H1 (cell line): Measurements from ENCODE around the gene BRMS1. TPM values are rescaled to one million over a fixed set of nuclear protein-coding genes. Genes with fewer than 3 reads are reported as not detected.

Source experiments
- CTCF ChIA-PET: fragments of 300-600 bp; sonication (Branson Sonifier 250); formaldehyde crosslinking; loops from one replicate; lab custom pipeline; 2021; ENCODE audit not compliant: partially characterized antibody; lab: Charles Lee
- POLR2A ChIA-PET: fragments of 300-600 bp; sonication (Branson Sonifier 250); formaldehyde crosslinking; loops from one replicate; lab custom pipeline; 2021; ENCODE audit warnings: inconsistent platforms; ENCODE audit not compliant: partially characterized antibody; lab: Charles Lee
- DNase-seq, 2 experiments: peaks; one replicate each; pipeline versions ENCODE4 v3.0.0 to v3.0.0-alpha.2; 2010 to 2022; ENCODE audit warnings: low spot score in 2 of 2, low read depth in 1 of 2, mixed read lengths in 1 of 2
- FAIRE-seq: peaks from 2 replicates; lab custom pipeline; 2011; peaks lifted over from hg19 to GRCh38; lab: Jason Lieb, UNC
- H2AFZ ChIP-seq: 2 replicates; pipeline ENCODE4 v1.8.1; 2012; ENCODE audit warnings: low read length, inconsistent platforms
- H2AK5ac ChIP-seq: 2 replicates; pipeline ENCODE4 v1.6.1; 2013; ENCODE audit warnings: low read depth, low read length
- H2BK120ac ChIP-seq: replicated peaks from 2 replicates; pipeline ENCODE3; 2013; ENCODE audit warnings: low read depth, low read length, inconsistent platforms
- H2BK12ac ChIP-seq: 2 replicates; pipeline ENCODE4 v1.6.1; 2013; ENCODE audit warnings: low read depth, low read length
- H2BK15ac ChIP-seq: 2 replicates; pipeline ENCODE4 v1.6.1; 2013; ENCODE audit warnings: low read length
- H2BK20ac ChIP-seq: 2 replicates; pipeline ENCODE4 v1.6.1; 2013; ENCODE audit warnings: low read length
- H2BK5ac ChIP-seq: 2 replicates; pipeline ENCODE4 v1.6.1; 2013; ENCODE audit warnings: low read depth, low read length
- H3K14ac ChIP-seq: 2 replicates; pipeline ENCODE4 v1.6.1; 2013; ENCODE audit warnings: inconsistent platforms; ENCODE audit not compliant: insufficient read length
- H3K18ac ChIP-seq: 2 replicates; pipeline ENCODE4 v1.6.1; 2013; ENCODE audit warnings: low read length; ENCODE audit errors: extremely low read depth
- H3K23ac ChIP-seq: 2 replicates; pipeline ENCODE4 v1.6.1; 2013; ENCODE audit warnings: inconsistent platforms; ENCODE audit not compliant: insufficient read length
- H3K23me2 ChIP-seq: 2 replicates; pipeline ENCODE4 v1.6.1; 2013; ENCODE audit warnings: low read depth, low read length
- H3K27ac ChIP-seq: 2 replicates; pipeline ENCODE4 v1.6.1; 2011; ENCODE audit warnings: low read depth, low read length, inconsistent platforms
- H3K27me3 ChIP-seq, 4 experiments: replicated peaks in 1 of 4; 1 replicate in 1 of 4; 2 replicates in 3 of 4; pipeline versions ENCODE4 v1.6.1 to v1.8.1; 2011 to 2013; ENCODE audit warnings: low read length in 3 of 4, mild to moderate bottlenecking in 3 of 4, inconsistent platforms in 2 of 4, mixed read lengths in 2 of 4, moderate library complexity in 1 of 4; ENCODE audit not compliant: control insufficient read depth in 3 of 4, insufficient read depth in 3 of 4; ENCODE audit errors: extremely low read depth in 1 of 4
- H3K36me3 ChIP-seq, 4 experiments: 2 replicates each; pipeline versions ENCODE4 v1.6.1 to v1.8.1; 2011 to 2013; ENCODE audit warnings: mild to moderate bottlenecking in 4 of 4, low read length in 3 of 4, moderate library complexity in 2 of 4, control low read depth in 1 of 4, inconsistent platforms in 1 of 4; ENCODE audit not compliant: insufficient read depth in 4 of 4, control insufficient read depth in 2 of 4
- H3K4ac ChIP-seq: replicated peaks from 2 replicates; pipeline ENCODE3; 2013; ENCODE audit warnings: low read length, low read depth, mixed read lengths, inconsistent platforms; ENCODE audit not compliant: insufficient read length
- H3K4me1 ChIP-seq, 4 experiments: replicated peaks in 1 of 4; 1 replicate in 1 of 4; 2 replicates in 3 of 4; pipeline versions ENCODE4 v1.6.1 to v1.8.1; 2011 to 2013; ENCODE audit warnings: low read length in 3 of 4, inconsistent platforms in 2 of 4, mixed read lengths in 1 of 4; ENCODE audit not compliant: insufficient read depth in 4 of 4, control insufficient read depth in 3 of 4
- H3K4me2 ChIP-seq, 2 experiments: 2 replicates each; pipeline versions ENCODE4 v1.6.1 to v1.8.1; 2011 to 2013; ENCODE audit warnings: low read depth in 2 of 2, low read length in 2 of 2, control low read depth in 1 of 2, inconsistent platforms in 1 of 2, mild to moderate bottlenecking in 1 of 2; ENCODE audit not compliant: insufficient read depth in 1 of 2
- H3K4me3 ChIP-seq, 4 experiments: fragments of 200-600, 300-600 bp in 1 of 4; sonication (generic), shearing (Covaris generic), sonication (Bioruptor Twin) in 1 of 4; 2 replicates each; pipeline versions ENCODE4 v1.5.1 to v1.8.1; 2011 to 2016; ENCODE audit warnings: low read length in 4 of 4, low read depth in 3 of 4, control low read depth in 2 of 4, inconsistent platforms in 2 of 4, mild to moderate bottlenecking in 2 of 4, mixed read lengths in 1 of 4, moderate library complexity in 1 of 4; ENCODE audit not compliant: insufficient read depth in 2 of 4; ENCODE audit errors: extremely low read depth in 1 of 4
- H3K56ac ChIP-seq: replicated peaks from 2 replicates; pipeline ENCODE3; 2013; ENCODE audit warnings: low read depth, mild to moderate bottlenecking, mixed read lengths, low read length, inconsistent platforms; ENCODE audit not compliant: insufficient read length
- H3K79me1 ChIP-seq: 2 replicates; pipeline ENCODE4 v1.6.1; 2013; ENCODE audit warnings: low read depth, low read length, control low read depth
- H3K79me2 ChIP-seq, 2 experiments: 2 replicates each; pipeline versions ENCODE4 v1.6.1 to v1.8.1; 2012 to 2013; ENCODE audit warnings: low read length in 2 of 2, mild to moderate bottlenecking in 2 of 2, inconsistent platforms in 1 of 2; ENCODE audit not compliant: insufficient read depth in 2 of 2, control insufficient read depth in 1 of 2
- H3K9ac ChIP-seq, 4 experiments: replicated peaks in 1 of 4; 1 replicate in 1 of 4; 2 replicates in 3 of 4; pipeline versions ENCODE4 v1.6.1 to v1.8.1; 2011 to 2013; ENCODE audit warnings: low read depth in 3 of 4, low read length in 3 of 4, control low read depth in 2 of 4, mild to moderate bottlenecking in 2 of 4, moderate library complexity in 2 of 4, inconsistent platforms in 1 of 4; ENCODE audit errors: extremely low read depth in 1 of 4
- H3K9me3 ChIP-seq, 2 experiments: 2 replicates each; pipeline versions ENCODE4 v1.6.1 to v1.8.1; 2012 to 2013; ENCODE audit warnings: mild to moderate bottlenecking in 2 of 2, moderate library complexity in 2 of 2, control low read depth in 1 of 2, inconsistent platforms in 1 of 2, low read depth in 1 of 2, low read length in 1 of 2, mixed read lengths in 1 of 2; ENCODE audit not compliant: insufficient read depth in 2 of 2
- H4K20me1 ChIP-seq, 2 experiments: replicated peaks in 1 of 2; 2 replicates each; pipeline versions ENCODE3 to v1.8.1; 2011 to 2013; ENCODE audit warnings: inconsistent platforms in 2 of 2, low read length in 2 of 2, mild to moderate bottlenecking in 1 of 2; ENCODE audit not compliant: insufficient read depth in 2 of 2, control insufficient read depth in 1 of 2
- H4K5ac ChIP-seq: 2 replicates; pipeline ENCODE4 v1.6.1; 2013; ENCODE audit warnings: low read length, low read depth, mixed read lengths, inconsistent platforms; ENCODE audit not compliant: insufficient read length
- H4K8ac ChIP-seq: 2 replicates; pipeline ENCODE4 v1.8.0; 2013; ENCODE audit warnings: mild to moderate bottlenecking, moderate library complexity, low read length, inconsistent platforms; ENCODE audit not compliant: insufficient read depth; ENCODE audit errors: extremely low read depth
- H4K91ac ChIP-seq: replicated peaks from 2 replicates; pipeline ENCODE3; 2013; ENCODE audit warnings: low read length, mixed read lengths, inconsistent platforms; ENCODE audit not compliant: insufficient read length
- CHD1 ChIP-seq: IDR thresholded peaks from 2 replicates; pipeline ENCODE4 v1.6.1; 2012; ENCODE audit warnings: low read depth, low read length, improper control_type of control experiment
- CREB1 ChIP-seq: IDR thresholded peaks from 2 replicates; pipeline ENCODE4 v1.6.1; 2012; ENCODE audit warnings: inconsistent platforms
- E2F6 ChIP-seq: IDR thresholded peaks from 2 replicates; pipeline ENCODE4 v1.6.1; 2012; ENCODE audit warnings: inconsistent platforms
- GABPA ChIP-seq: IDR thresholded peaks from 2 replicates; pipeline ENCODE4 v1.6.1; 2011; ENCODE audit warnings: mild to moderate bottlenecking, low read length, moderate library complexity, borderline replicate concordance; ENCODE audit not compliant: insufficient read depth
- HDAC6 ChIP-seq: IDR thresholded peaks from one replicate; pipeline ENCODE4 v1.7.1; 2012; ENCODE audit warnings: low read depth, mild to moderate bottlenecking, inconsistent platforms, low read length, moderate library complexity
- JUN ChIP-seq: IDR thresholded peaks from 2 replicates; pipeline ENCODE4 v1.6.1; 2011; ENCODE audit warnings: low read depth, mild to moderate bottlenecking, improper control_type of control experiment, low read length
- MAX ChIP-seq: IDR thresholded peaks from 2 replicates; pipeline ENCODE4 v1.6.1; 2012; ENCODE audit warnings: inconsistent platforms
- NRF1 ChIP-seq: IDR thresholded peaks from 2 replicates; pipeline ENCODE4 v1.6.1; 2011; ENCODE audit warnings: mild to moderate bottlenecking, low read depth, low read length, improper control_type of control experiment
- POLR2AphosphoS5 ChIP-seq: IDR thresholded peaks from 2 replicates; pipeline ENCODE4 v1.6.1; 2011; ENCODE audit warnings: low read depth, low read length
- RAD21 ChIP-seq, 2 experiments: IDR thresholded peaks in 1 of 2; conservative IDR thresholded peaks in 1 of 2; 2 replicates each; pipeline ENCODE4 v1.6.1; 2011; ENCODE audit warnings: low read depth in 2 of 2, low read length in 2 of 2, improper control_type of control experiment in 1 of 2, inconsistent platforms in 1 of 2, mild to moderate bottlenecking in 1 of 2, moderate library complexity in 1 of 2
- RBBP5 ChIP-seq: IDR thresholded peaks from 2 replicates; pipeline ENCODE4 v1.7.1; 2012; ENCODE audit warnings: low read depth, mild to moderate bottlenecking, inconsistent platforms, low read length, moderate library complexity, borderline replicate concordance
- RXRA ChIP-seq: IDR thresholded peaks from 2 replicates; pipeline ENCODE4 v1.6.1; 2011; ENCODE audit warnings: low read depth, mild to moderate bottlenecking, low read length, moderate library complexity; ENCODE audit not compliant: insufficient read depth
- SP2 ChIP-seq: IDR thresholded peaks from 2 replicates; pipeline ENCODE4 v1.6.1; 2012; ENCODE audit warnings: mild to moderate bottlenecking, low read length, inconsistent platforms
- WGBS, 2 experiments: shearing (Covaris generic) in 1 of 2; methylation state at CpG; one replicate each; pipeline versions ENCODE4 v1.1.6 to v1.1.7; 2013 to 2015; ENCODE audit warnings: low lambda C conversion rate in 2 of 2, mixed read lengths in 2 of 2, inconsistent platforms in 1 of 2, low coverage in 1 of 2, missing lambda C conversion rate in 1 of 2; ENCODE audit not compliant: insufficient replicate concordance in 2 of 2, insufficient coverage in 1 of 2, insufficient read length in 1 of 2; ENCODE audit errors: extremely low coverage in 1 of 2, missing lambda C conversion rate in 1 of 2; 5-methylcytosine and 5-hydroxymethylcytosine counted together
- polyA plus RNA-seq, 7 experiments: library from polyadenylated mRNA; depleted of rRNA in 3 of 7; stranded (reverse) in 5 of 7; unstranded in 2 of 7; fragments of >200 nt in 5 of 7; fragments of 200-250 nt in 2 of 7; gene quantifications; 1 replicate in 5 of 7; 2 replicates in 1 of 7; 4 replicates in 1 of 7; pipeline versions ENCODE4 v1.2.1 to v1.2.3, GENCODE V29; 2011 to 2013; ENCODE audit warnings: missing spikeins in 2 of 7, mixed read lengths in 2 of 7
- total RNA-seq: library from RNA; stranded (reverse); fragmentation: NEBNext Ultra II Directional; extraction: Animal tissue kit (Norgen Biotek cat#: 25700); gene quantifications from 2 replicates; pipeline ENCODE4 v1.2.1, GENCODE V29; 2021

BRMS1 gene
- total and polyA plus RNA-seq, 2 of the 8 experiments (the other 6 are each of a cell fraction or from before 2014, with no cell fraction given): 39.2 to 46.1 TPM

- Histone ChIP-seq H3K14ac (no peak overlapping the region), H2BK20ac (no peak overlapping the region), H4K5ac (no peak overlapping the region), H2AK5ac (no peak overlapping the region), H3K4ac (no peak overlapping the region), H3K27me3 (peaks cover 0 to 5% (median 0%) of the 10 kb centered on the region in 4 experiments; a peak in 3 of 7 replicates), H3K23ac (no peak overlapping the region), H4K8ac (no peak overlapping the region), H2BK5ac (no peak overlapping the region), H2BK12ac (no peak overlapping the region), H3K79me2 (no peaks in the 10 kb centered on the region), H3K23me2 (peaks cover 3% of the 10 kb centered on the region; the same call in 1 of the 2 replicates), H3K4me2 (no peak overlapping the region), H3K79me1 (no peaks in the 10 kb centered on the region), H3K56ac (no peak overlapping the region), H2AFZ (no peak overlapping the region), H2BK15ac (0 out of 2 replicates have a peak overlapping the region, but pooled peaks have one; percentile 12), H4K20me1 (no peaks in the 10 kb centered on the region), H3K18ac (no peak overlapping the region), H2BK120ac (no peak overlapping the region), H3K36me3 (no peaks in the 10 kb centered on the region), H3K27ac (no peak overlapping the region), H3K4me3 (no peak overlapping the region), H3K4me1 (peaks cover 9 to 23% (median 18%) of the 10 kb centered on the region in 4 experiments), H3K9ac (no peak overlapping the region), H3K9me3 (no peaks in the 10 kb centered on the region), H4K91ac (no peak overlapping the region)
- DNase-seq: no peak
- POLR2A ChIA-PET: interaction anchor here (0.6 to 1.5 kb wide), 6 partner anchors 9 to 39 kb away, joined by 3 to 7 read pairs (median 3); partner anchors contain the start of genes B4GAT1, BRMS1 and RIN1
- 88% methylated on average over 4 of the region's 4 CpGs; no CpG with 5 or more reads in 1 of the 2 experiments for WGBS, 2 experiments
- CTCF ChIA-PET: interaction anchor here (0.6 to 2.0 kb wide), 20 partner anchors 9 to 99 kb away, joined by 3 to 48 read pairs (median 5); partner anchors contain the start of genes NPAS4, RIN1, TMEM151A and YIF1A
- FAIRE-seq: no peak
- TF ChIP-seq RBBP5 (no peak), GABPA (no peak), RXRA (no peak), MAX (no peak), E2F6 (no peak), POLR2AphosphoS5 (no peak), NRF1 (no peak), HDAC6 (no peak), RAD21 (IDR thresholded peaks at IDR 0.05 in 1 of 2, conservative IDR thresholded peaks at IDR 0.05 in 1 of 2; ENCODE audit: low read depth in 2 of 2, low read length in 2 of 2) (no peak), CHD1 (no peak), JUN (no peak), SP2 (no peak), CREB1 (no peak)
These were observed 23.3 kb downstream of the BRMS1 start for GRCh38 chr11:66321606-66322005.
